GM12874 (cell line): ENCODE measurements around the gene PIGU.

ENCODE experiments used
- TF ChIP-seq, protein P1 (sequence below): IDR thresholded peaks from 2 replicates; pipeline ENCODE4 v1.5.1; 2011; ENCODE audit warnings: low read depth, mild to moderate bottlenecking, control low read depth, low read length, moderate library complexity; ENCODE audit not compliant: insufficient read depth

The PIGU gene

DNA sequence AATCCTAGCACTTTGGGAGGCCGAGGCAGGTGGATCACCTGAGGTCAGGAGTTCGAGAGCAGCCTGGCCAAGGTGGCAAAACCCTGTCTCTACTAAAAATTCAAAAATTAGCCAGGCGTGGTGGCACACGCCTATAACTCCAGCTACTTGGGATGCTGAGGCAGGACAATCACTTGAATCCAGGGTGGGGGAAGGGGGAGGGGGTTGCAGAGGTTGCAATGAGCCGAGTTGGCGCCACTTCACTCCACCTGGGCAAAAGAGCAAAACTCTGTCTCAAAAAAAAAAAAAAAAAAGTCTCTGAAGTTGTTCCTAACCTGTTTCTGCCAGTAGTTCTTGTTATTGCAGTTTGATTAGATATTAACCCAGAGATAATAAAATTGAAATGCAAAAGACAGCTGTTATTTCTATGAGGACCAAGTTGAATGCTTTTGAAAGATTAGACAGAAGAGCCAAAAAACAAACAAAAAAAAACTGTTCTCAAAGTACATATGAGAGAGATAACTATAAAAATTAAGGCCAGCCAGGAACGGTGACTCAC lies 22.6 kb downstream of the PIGU start:
- TF ChIP-seq, protein P1, sequence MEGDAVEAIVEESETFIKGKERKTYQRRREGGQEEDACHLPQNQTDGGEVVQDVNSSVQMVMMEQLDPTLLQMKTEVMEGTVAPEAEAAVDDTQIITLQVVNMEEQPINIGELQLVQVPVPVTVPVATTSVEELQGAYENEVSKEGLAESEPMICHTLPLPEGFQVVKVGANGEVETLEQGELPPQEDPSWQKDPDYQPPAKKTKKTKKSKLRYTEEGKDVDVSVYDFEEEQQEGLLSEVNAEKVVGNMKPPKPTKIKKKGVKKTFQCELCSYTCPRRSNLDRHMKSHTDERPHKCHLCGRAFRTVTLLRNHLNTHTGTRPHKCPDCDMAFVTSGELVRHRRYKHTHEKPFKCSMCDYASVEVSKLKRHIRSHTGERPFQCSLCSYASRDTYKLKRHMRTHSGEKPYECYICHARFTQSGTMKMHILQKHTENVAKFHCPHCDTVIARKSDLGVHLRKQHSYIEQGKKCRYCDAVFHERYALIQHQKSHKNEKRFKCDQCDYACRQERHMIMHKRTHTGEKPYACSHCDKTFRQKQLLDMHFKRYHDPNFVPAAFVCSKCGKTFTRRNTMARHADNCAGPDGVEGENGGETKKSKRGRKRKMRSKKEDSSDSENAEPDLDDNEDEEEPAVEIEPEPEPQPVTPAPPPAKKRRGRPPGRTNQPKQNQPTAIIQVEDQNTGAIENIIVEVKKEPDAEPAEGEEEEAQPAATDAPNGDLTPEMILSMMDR = no peak

DNA sequence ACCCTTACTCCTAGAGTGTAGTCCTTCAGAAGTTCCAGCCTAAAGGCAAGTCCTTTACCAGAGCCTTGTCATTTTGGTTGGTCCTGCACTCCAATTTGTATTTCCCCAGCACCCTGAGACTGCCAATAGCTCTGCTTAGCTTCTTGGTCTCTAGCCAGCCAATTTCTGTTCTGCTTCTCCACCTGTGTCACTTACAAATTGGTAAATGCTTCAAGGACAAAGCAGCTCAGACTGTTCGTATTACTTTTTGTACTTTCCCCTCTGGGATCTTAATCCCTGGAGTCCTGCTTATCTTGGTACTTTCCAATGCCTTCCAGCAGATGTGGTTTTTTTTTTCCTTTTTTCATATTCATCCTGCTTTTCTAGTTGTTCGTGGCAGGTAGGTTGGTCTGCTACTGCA lies 25.7 kb downstream of the PIGU start:
- TF ChIP-seq, protein P1 = no peak

DNA sequence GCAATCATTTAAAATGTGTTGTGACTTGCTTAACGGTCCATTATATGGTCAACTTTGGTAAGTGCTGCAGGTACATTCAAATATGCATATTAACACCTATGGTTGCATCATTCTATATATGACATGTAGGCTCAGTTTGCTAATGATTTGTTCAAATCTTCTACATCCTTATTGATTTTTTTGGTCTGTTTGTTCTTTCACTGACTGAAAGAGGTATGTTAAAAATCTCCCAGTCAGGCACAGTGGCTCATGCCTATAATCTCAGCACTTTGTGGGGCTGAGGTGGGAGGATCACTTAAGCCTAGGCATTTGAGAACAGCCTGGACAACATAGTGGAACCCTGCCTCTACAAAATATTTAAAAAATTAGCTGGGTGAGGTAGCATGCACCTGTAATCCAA lies 29.2 kb downstream of the PIGU start:
- TF ChIP-seq, protein P1 = no peak

DNA sequence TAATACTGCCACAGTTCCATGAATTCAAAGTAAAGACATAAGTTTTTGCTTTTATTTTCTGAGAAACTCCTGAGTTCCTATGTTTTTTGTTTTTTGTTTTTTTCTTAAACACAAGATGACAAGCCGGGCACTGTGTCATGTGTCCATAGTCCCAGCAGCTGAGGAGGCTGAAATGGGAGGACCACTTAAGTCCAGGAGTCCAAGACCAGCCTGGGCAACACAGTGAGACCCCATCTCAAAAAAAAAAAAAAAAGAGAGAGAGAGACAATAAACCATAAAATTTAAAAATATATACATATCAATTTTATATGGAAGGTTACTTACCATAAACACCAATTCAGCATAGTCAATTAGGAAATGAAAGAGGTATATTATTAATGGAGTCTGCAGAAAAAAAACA lies 31.9 kb downstream of the PIGU start:
- TF ChIP-seq, protein P1 = no peak

DNA sequence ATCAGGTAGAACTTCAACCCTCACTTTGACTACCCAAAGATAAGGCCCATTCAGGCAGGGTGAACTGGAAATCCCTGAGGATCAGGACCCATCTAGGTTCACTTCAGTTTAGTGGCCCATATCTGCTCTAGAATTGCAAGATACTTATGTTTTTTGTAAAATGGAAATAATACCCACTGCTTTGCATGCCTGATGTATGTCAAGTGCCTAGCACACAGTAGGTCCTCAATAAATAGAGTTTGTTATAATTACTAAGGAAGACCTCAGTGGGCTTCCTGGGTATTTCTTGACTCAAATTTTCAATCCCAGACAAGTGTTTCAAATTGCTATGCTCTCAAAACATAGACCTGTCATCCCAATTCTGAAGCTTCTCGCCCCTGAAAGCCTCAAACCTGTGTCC lies 32.5 kb downstream of the PIGU start:
- TF ChIP-seq, protein P1 = no peak

DNA sequence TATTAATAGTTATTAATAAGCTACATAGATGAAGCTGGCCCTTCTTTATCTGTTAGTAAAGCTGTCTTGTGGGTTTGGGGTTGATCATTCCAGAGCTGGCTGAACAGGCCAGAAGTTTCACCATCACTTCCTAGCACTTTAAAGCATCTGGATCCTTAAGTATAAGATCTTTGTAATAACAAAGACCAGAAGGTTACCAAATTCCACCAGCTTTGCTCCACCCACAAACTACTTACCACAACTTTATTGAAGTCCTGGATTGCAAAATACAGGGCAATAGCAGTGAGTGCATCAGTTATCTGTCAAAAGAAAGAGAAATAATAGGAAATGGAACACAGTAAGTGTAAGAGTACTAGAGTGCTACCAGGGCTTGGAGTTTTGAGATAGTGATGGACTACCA lies 33.0 kb downstream of the PIGU start:
- TF ChIP-seq, protein P1 = no peak

DNA sequence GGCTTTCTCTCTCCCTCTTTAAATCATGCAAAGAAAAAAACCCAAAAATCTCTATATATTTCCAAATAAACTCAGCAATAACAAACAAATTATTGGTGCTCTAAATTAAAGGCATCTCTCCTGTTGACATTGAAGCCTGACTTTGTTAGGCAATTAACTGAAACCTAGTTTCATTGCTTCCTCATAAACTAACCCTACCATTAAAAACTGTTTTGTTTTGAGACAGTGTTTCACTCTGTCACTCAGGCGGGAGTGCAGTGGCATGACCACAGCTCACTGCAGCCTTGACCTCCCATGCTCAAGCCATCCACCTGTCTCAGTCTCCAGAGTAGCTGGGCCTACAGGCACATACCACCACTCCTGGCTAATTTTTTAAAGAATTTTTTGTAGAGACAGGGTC lies 34.9 kb downstream of the PIGU start:
- TF ChIP-seq, protein P1 = no peak

DNA sequence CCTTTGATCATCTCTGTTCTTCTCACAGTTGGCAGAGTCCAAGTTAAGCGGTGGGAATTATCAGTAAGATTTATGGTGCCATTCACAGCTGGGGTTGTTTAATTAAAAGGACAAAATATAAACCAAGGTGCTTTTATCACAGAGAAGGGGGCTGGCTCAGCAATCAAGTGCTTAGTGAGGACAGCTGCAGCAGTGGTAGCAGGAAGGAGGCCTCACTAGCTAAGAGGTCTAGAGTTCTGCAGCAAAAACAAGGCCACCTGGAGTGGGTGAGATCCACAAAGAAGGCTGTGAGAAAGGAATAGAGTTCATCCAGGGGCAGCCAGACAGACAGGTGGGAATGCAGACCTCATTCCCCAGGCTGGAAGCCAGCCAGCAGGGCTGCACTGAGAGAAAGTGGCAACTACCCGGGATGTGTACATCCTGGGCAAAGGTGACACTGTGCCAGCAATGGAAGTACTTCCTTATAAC lies 37.1 kb downstream of the PIGU start:
- TF ChIP-seq, protein P1 = no peak
